PC-9 (cell line): ENCODE data around the gene PITRM1. TPM values are rescaled to one million over a fixed set of nuclear protein-coding genes. Genes with fewer than 3 reads are reported as not detected.

Experiments
- BruUV-seq: library from RNA; stranded (reverse); fragments of 400-500 nt; replicated peaks from 2 replicates; lab custom pipeline; 2021; lab: Mats Ljungman, UMichigan
- CTCF ChIA-PET: fragments of 300-600 bp; sonication (Branson Sonifier 250); formaldehyde crosslinking; loops from one replicate; lab custom pipeline; 2022; ENCODE audit warnings: antibody characterized with exemption; lab: Charles Lee
- POLR2A ChIA-PET: fragments of 300-600 bp; sonication (Branson Sonifier 250); formaldehyde crosslinking; loops from one replicate; lab custom pipeline; 2022; ENCODE audit warnings: antibody characterized with exemption; ENCODE audit not compliant: unreplicated experiment; lab: Charles Lee
- DNase-seq, 2 experiments: peaks; one replicate each; pipeline versions ENCODE4 v3.0.0 to v3.0.0-alpha.2; 2015 to 2022; ENCODE audit warnings: mixed read lengths in 1 of 2
- H2AFZ ChIP-seq: fragments of 200-600 bp; sonication (generic); 2 replicates; pipeline ENCODE4 v1.8.1; 2017; ENCODE audit warnings: antibody characterized with exemption
- H3F3A ChIP-seq: fragments of 200-600 bp; sonication (generic); 2 replicates; pipeline ENCODE4 v1.8.1; 2017; ENCODE audit warnings: antibody characterized with exemption, mild to moderate bottlenecking, low read depth; ENCODE audit not compliant: insufficient read depth
- H3K27ac ChIP-seq: fragments of 200-600 bp; sonication (generic); 2 replicates; pipeline ENCODE4 v1.6.1; 2016; ENCODE audit warnings: mixed run types
- H3K27me3 ChIP-seq: fragments of 200-600 bp; sonication (generic); 2 replicates; pipeline ENCODE4 v1.6.1; 2016; ENCODE audit warnings: low read depth, mixed run types; ENCODE audit not compliant: insufficient read depth
- H3K36me3 ChIP-seq: fragments of 200-600 bp; sonication (generic); 2 replicates; pipeline ENCODE4 v1.6.1; 2016; ENCODE audit warnings: low read depth, mixed run types
- H3K4me1 ChIP-seq: fragments of 200-600 bp; sonication (generic); replicated peaks from 2 replicates; pipeline ENCODE4 v1.6.1; 2016; ENCODE audit warnings: mixed run types; ENCODE audit not compliant: insufficient read depth
- H3K4me2 ChIP-seq: fragments of 200-600 bp; sonication (generic); 2 replicates; pipeline ENCODE4 v1.6.1; 2017; ENCODE audit warnings: mixed run types
- H3K4me3 ChIP-seq: fragments of 200-600 bp; sonication (generic); 2 replicates; pipeline ENCODE4 v1.6.1; 2016; ENCODE audit warnings: mixed run types
- H3K79me2 ChIP-seq: fragments of 200-600 bp; sonication (generic); 2 replicates; pipeline ENCODE4 v1.6.1; 2017; ENCODE audit warnings: low read depth, mixed run types
- H3K9me2 ChIP-seq: fragments of 200-600 bp; sonication (generic); 2 replicates; pipeline ENCODE4 v1.8.1; 2017; ENCODE audit warnings: mild to moderate bottlenecking; ENCODE audit not compliant: insufficient read depth
- H3K9me3 ChIP-seq: fragments of 200-600 bp; sonication (generic); 2 replicates; pipeline ENCODE4 v1.8.1; 2016; ENCODE audit warnings: low read depth; ENCODE audit not compliant: insufficient read depth
- H4K20me1 ChIP-seq: fragments of 200-600 bp; sonication (generic); 2 replicates; pipeline ENCODE4 v1.8.1; 2017; ENCODE audit not compliant: insufficient read depth
- CTCF ChIP-seq: fragments of 200-600 bp; sonication (generic); conservative IDR thresholded peaks from 2 replicates; pipeline ENCODE4 v1.6.1; 2017; ENCODE audit warnings: mixed run types, antibody characterized with exemption, mild to moderate bottlenecking, moderate library complexity
- EZH2 ChIP-seq: fragments of 200-600 bp; sonication (generic); IDR thresholded peaks from 2 replicates; pipeline ENCODE4 v1.8.0; 2017; ENCODE audit warnings: antibody characterized with exemption, low read depth
- intact Hi-C: fragments of 100-400 bp; cut with micrococcal nuclease; formaldehyde crosslinking; loops from one replicate; pipeline ENCODE4 v1.10.0; 2022; ENCODE audit not compliant: unreplicated experiment
- total RNA-seq: library from RNA; stranded (reverse); gene quantifications from 2 replicates; pipeline ENCODE4 v1.2.3, GENCODE V29; 2021

The PITRM1 gene
- total RNA-seq, 1 experiment from 2014 or later = 124 TPM

GRCh38 chr10:3210251-3210877 is 37.8 kb upstream of the PITRM1 start:
- Histone ChIP-seq H3K27ac (no peak overlapping the region), H3K27me3 (no peaks in the 10 kb centered on the region), H3K4me2 (no peak overlapping the region), H3K4me1 (no peaks in the 10 kb centered on the region), H3K4me3 (no peak overlapping the region), H3K9me2 (no peaks in the 10 kb centered on the region), H4K20me1 (no peaks in the 10 kb centered on the region), H3K79me2 (no peaks in the 10 kb centered on the region), H3K9me3 (no peaks in the 10 kb centered on the region), H3K36me3 (no peaks in the 10 kb centered on the region), H3F3A (no peaks in the 10 kb centered on the region), H2AFZ (no peak overlapping the region)
- ChIA-PET POLR2A (no interaction called here), CTCF (no interaction called here)
- DNase-seq = no peak
- TF ChIP-seq CTCF = no peak
- TF ChIP-seq EZH2 = no peak
- BruUV-seq = no TSS peak
- intact Hi-C loops = no loop called here

GRCh38 chr10:3208481-3209406 is 36.2 kb upstream of the PITRM1 start:
- no peaks in the 10 kb centered on the region for H3K27me3 ChIP-seq
- no peaks in the 10 kb centered on the region for H3K79me2 ChIP-seq
- H3K4me3 ChIP-seq = no peak overlapping the region
- POLR2A ChIA-PET = no interaction called here
- no peak overlapping the region for H2AFZ ChIP-seq
- no peaks in the 10 kb centered on the region for H3F3A ChIP-seq
- intact Hi-C loops = no loop called here
- CTCF ChIA-PET = no interaction called here
- no peaks in the 10 kb centered on the region for H3K36me3 ChIP-seq
- BruUV-seq = no TSS peak
- no peak overlapping the region for H3K4me2 ChIP-seq
- H3K9me2 ChIP-seq = no peaks in the 10 kb centered on the region
- no peak for DNase-seq
- H3K4me1 ChIP-seq = no peaks in the 10 kb centered on the region
- TF ChIP-seq EZH2 (no peak), CTCF (no peak)
- H3K9me3 ChIP-seq = no peaks in the 10 kb centered on the region
- no peaks in the 10 kb centered on the region for H4K20me1 ChIP-seq
- no peak overlapping the region for H3K27ac ChIP-seq

GRCh38 chr10:3207351-3207750 is 34.8 kb upstream of the PITRM1 start:
- no peak for DNase-seq
- no TSS peak for BruUV-seq
- Histone ChIP-seq H3K4me2 (no peak overlapping the region), H4K20me1 (no peaks in the 10 kb centered on the region), H3F3A (no peaks in the 10 kb centered on the region), H3K36me3 (no peaks in the 10 kb centered on the region), H3K79me2 (no peaks in the 10 kb centered on the region), H3K4me1 (no peaks in the 10 kb centered on the region), H2AFZ (no peak overlapping the region), H3K27ac (no peak overlapping the region), H3K9me2 (no peaks in the 10 kb centered on the region), H3K4me3 (no peak overlapping the region), H3K27me3 (no peaks in the 10 kb centered on the region), H3K9me3 (no peaks in the 10 kb centered on the region)
- POLR2A ChIA-PET = no interaction called here
- intact Hi-C loops = no loop called here
- no peak for TF ChIP-seq EZH2
- no peak for TF ChIP-seq CTCF
- CTCF ChIA-PET = no interaction called here
